ENCODE results near the gene TOX3.

TOX3 gene

DNA sequence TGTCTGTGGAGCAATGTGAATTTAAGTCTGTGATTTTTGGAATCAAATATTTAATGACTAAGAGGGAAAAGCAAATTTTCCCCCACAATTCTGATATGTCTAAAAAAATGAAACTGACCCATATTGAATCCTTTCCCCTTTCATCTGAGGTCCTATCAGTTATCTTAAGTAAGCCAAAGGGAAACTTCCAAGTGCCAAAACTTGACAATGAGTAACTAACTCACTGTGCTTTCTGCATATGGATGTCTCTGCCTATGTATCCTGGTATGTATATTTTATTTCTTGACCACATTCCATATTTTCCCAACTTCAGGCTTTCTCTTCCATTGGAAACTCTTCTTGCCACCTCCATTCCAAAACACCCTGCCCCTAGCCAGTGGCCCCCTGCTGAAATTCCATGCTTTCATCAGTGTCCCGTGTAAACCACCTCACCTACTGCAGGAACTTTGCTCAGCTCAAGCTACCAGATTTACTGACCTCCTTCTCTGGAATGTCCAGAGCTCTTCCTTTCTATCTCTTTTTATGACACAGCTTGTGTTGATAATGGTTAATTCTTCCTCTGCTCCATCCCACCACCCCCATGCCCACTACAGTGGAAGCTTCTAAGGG, 59.0 kb downstream of the TOX3 start:
- Histone ChIP-seq H2BK120ac (ENCODE audit: low read depth, low read length) (no peak overlapping the region), H2BK5ac (ENCODE audit: low read length) (no peak overlapping the region), H3K36me3 (replicated peaks in 1 of 2; ENCODE audit: control insufficient read depth in 2 of 2, insufficient read depth in 2 of 2, low read length in 2 of 2) (peaks cover 0 to 23% of the 10 kb centered on the region in 2 donors), H2BK12ac (ENCODE audit: low read length) (no peak overlapping the region), H3K18ac (ENCODE audit: low read length) (no peak overlapping the region), H3K4me3 (ENCODE audit: low read length in 2 of 2) (no peak overlapping the region), H3K9me3 (replicated peaks in 1 of 2; ENCODE audit: control insufficient read depth in 2 of 2, insufficient read depth in 1 of 2, low read depth in 1 of 2, low read length in 2 of 2) (peaks cover 2 to 9% of the 10 kb centered on the region in 2 donors), H3K79me1 (ENCODE audit: low read depth, low read length) (peaks cover 3% of the 10 kb centered on the region), H4K91ac (ENCODE audit: low read depth, low read length, poor library complexity) (no peak overlapping the region), H2BK15ac (ENCODE audit: low read length) (no peak overlapping the region), H3K14ac (ENCODE audit: low read length) (no peak overlapping the region), H2AK5ac (ENCODE audit: low read depth, low read length) (no peak overlapping the region), H4K8ac (ENCODE audit: low read depth, low read length) (no peak overlapping the region), H3K27me3 (ENCODE audit: control insufficient read depth in 3 of 3, insufficient read depth in 3 of 3, low read depth in 1 of 3, low read length in 3 of 3) (no peaks in the 10 kb centered on the region), H3K4ac (ENCODE audit: low read length) (no peak overlapping the region), H3K23ac (ENCODE audit: low read depth, low read length, poor library complexity) (no peak overlapping the region), H3K4me1 (ENCODE audit: control insufficient read depth in 2 of 2, insufficient read depth in 1 of 2, low read depth in 1 of 2, low read length in 2 of 2) (peaks cover 0 to 5% of the 10 kb centered on the region in 2 donors), H2AFZ (ENCODE audit: low read length) (no peak overlapping the region), H3K4me2 (ENCODE audit: insufficient read depth, low read length, poor library complexity, severe bottlenecking) (no peak overlapping the region), H3K27ac (replicated peaks; ENCODE audit: low read length) (no peak overlapping the region), H3K9ac (ENCODE audit: low read depth, low read length, poor library complexity) (no peak overlapping the region)
- no peak for DNase-seq (ENCODE audit: low spot score)
- no CpG with 5 or more reads among the region's 1 CpG for WGBS, 2 donors (ENCODE audit: extremely low coverage in 2 of 2, insufficient read length in 2 of 2, insufficient replicate concordance in 1 of 2)

DNA sequence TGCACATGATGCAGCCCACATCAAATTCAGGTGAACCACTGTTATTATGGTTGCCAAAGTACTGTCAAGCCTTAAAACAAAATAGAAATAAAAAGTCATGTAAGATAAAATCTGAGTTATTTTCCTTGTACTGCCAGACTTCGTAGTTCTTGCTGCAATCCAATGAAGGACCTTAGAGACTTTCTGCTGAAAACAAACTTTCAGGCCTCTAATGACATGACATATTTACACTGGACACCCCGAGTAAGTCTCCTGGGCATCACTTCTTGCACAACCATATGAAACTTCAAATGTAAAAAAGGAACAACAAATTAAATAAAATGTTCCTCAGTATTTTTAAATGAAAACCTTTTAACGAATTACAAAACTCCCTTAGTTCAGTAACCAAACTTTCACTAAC, 66.7 kb downstream of the TOX3 start:
- no peak overlapping the region for H3K23ac ChIP-seq (ENCODE audit: low read depth, low read length, poor library complexity)
- peaks cover 5% of the 10 kb centered on the region for H3K79me1 ChIP-seq (ENCODE audit: low read depth, low read length)
- H3K27ac ChIP-seq (replicated peaks; ENCODE audit: low read length), result no peak overlapping the region
- no peaks in the 10 kb centered on the region for H3K27me3 ChIP-seq (ENCODE audit: control insufficient read depth in 3 of 3, insufficient read depth in 3 of 3, low read depth in 1 of 3, low read length in 3 of 3)
- no peak overlapping the region for H2BK5ac ChIP-seq (ENCODE audit: low read length)
- H3K9me3 ChIP-seq (replicated peaks in 1 of 2; ENCODE audit: control insufficient read depth in 2 of 2, insufficient read depth in 1 of 2, low read depth in 1 of 2, low read length in 2 of 2), result peaks cover 0 to 5% of the 10 kb centered on the region in 2 donors
- no peak overlapping the region for H4K91ac ChIP-seq (ENCODE audit: low read depth, low read length, poor library complexity)
- no peak overlapping the region for H3K4me3 ChIP-seq (ENCODE audit: low read length in 2 of 2)
- H3K36me3 ChIP-seq (replicated peaks in 1 of 2; ENCODE audit: control insufficient read depth in 2 of 2, insufficient read depth in 2 of 2, low read length in 2 of 2), result peaks cover 3 to 27% of the 10 kb centered on the region in 2 donors
- H2BK15ac ChIP-seq (ENCODE audit: low read length), result no peak overlapping the region
- WGBS, 2 donors (ENCODE audit: extremely low coverage in 2 of 2, insufficient read length in 2 of 2, insufficient replicate concordance in 1 of 2), result no CpG with 5 or more reads among the region's 3 CpGs
- H3K9ac ChIP-seq (ENCODE audit: low read depth, low read length, poor library complexity), result no peak overlapping the region
- H2BK12ac ChIP-seq (ENCODE audit: low read length), result no peak overlapping the region
- no peak overlapping the region for H3K4me2 ChIP-seq (ENCODE audit: insufficient read depth, low read length, poor library complexity, severe bottlenecking)
- H3K4ac ChIP-seq (ENCODE audit: low read length), result no peak overlapping the region
- no peak overlapping the region for H3K18ac ChIP-seq (ENCODE audit: low read length)
- DNase-seq (ENCODE audit: low spot score), result no peak
- H3K4me1 ChIP-seq (ENCODE audit: control insufficient read depth in 2 of 2, insufficient read depth in 1 of 2, low read depth in 1 of 2, low read length in 2 of 2), result peaks cover 2 to 4% of the 10 kb centered on the region in 2 donors
- no peak overlapping the region for H2BK120ac ChIP-seq (ENCODE audit: low read depth, low read length)
- H2AK5ac ChIP-seq (ENCODE audit: low read depth, low read length), result no peak overlapping the region
- no peak overlapping the region for H2AFZ ChIP-seq (ENCODE audit: low read length)
- no peak overlapping the region for H4K8ac ChIP-seq (ENCODE audit: low read depth, low read length)
- H3K14ac ChIP-seq (ENCODE audit: low read length), result no peak overlapping the region

DNA sequence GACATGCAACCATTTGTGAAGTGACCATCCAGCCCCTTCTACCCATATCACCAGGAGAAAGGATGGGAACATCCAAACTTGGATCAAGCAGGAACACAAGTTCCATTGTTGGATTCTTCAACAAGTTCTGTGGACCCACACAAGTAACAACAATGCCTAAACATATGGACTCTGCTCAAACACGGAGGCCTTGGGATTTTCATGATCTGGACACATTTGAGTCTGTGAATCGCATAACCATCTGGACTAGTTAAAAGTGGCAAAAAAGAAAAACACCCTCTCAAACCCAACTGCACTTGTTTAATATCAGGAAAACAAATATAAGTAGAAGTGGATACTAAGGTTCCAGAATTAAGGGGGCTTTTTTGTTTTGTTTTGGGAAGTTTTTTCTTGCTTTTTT, 70.8 kb downstream of the TOX3 start:
- Histone ChIP-seq H2AK5ac (ENCODE audit: low read depth, low read length) (no peak overlapping the region), H3K27me3 (ENCODE audit: control insufficient read depth in 3 of 3, insufficient read depth in 3 of 3, low read depth in 1 of 3, low read length in 3 of 3) (no peaks in the 10 kb centered on the region), H3K9ac (ENCODE audit: low read depth, low read length, poor library complexity) (no peak overlapping the region), H3K18ac (ENCODE audit: low read length) (no peak overlapping the region), H2BK12ac (ENCODE audit: low read length) (no peak overlapping the region), H4K8ac (ENCODE audit: low read depth, low read length) (no peak overlapping the region), H3K27ac (replicated peaks; ENCODE audit: low read length) (no peak overlapping the region), H3K79me1 (ENCODE audit: low read depth, low read length) (peaks cover 5% of the 10 kb centered on the region), H4K91ac (ENCODE audit: low read depth, low read length, poor library complexity) (no peak overlapping the region), H3K9me3 (replicated peaks in 1 of 2; ENCODE audit: control insufficient read depth in 2 of 2, insufficient read depth in 1 of 2, low read depth in 1 of 2, low read length in 2 of 2) (peaks cover 2 to 11% of the 10 kb centered on the region in 2 donors), H2BK15ac (ENCODE audit: low read length) (no peak overlapping the region), H3K36me3 (replicated peaks in 1 of 2; ENCODE audit: control insufficient read depth in 2 of 2, insufficient read depth in 2 of 2, low read length in 2 of 2) (peaks cover 6 to 45% of the 10 kb centered on the region in 2 donors), H3K4me3 (ENCODE audit: low read length in 2 of 2) (no peak overlapping the region), H3K23ac (ENCODE audit: low read depth, low read length, poor library complexity) (no peak overlapping the region), H3K4me2 (ENCODE audit: insufficient read depth, low read length, poor library complexity, severe bottlenecking) (no peak overlapping the region), H2AFZ (ENCODE audit: low read length) (no peak overlapping the region), H2BK120ac (ENCODE audit: low read depth, low read length) (no peak overlapping the region), H2BK5ac (ENCODE audit: low read length) (no peak overlapping the region), H3K4ac (ENCODE audit: low read length) (no peak overlapping the region), H3K4me1 (ENCODE audit: control insufficient read depth in 2 of 2, insufficient read depth in 1 of 2, low read depth in 1 of 2, low read length in 2 of 2) (peaks cover 2 to 4% of the 10 kb centered on the region in 2 donors), H3K14ac (ENCODE audit: low read length) (no peak overlapping the region)
- no CpG with 5 or more reads among the region's 2 CpGs for WGBS, 2 donors (ENCODE audit: extremely low coverage in 2 of 2, insufficient read length in 2 of 2, insufficient replicate concordance in 1 of 2)
- DNase-seq (ENCODE audit: low spot score), result no peak

DNA sequence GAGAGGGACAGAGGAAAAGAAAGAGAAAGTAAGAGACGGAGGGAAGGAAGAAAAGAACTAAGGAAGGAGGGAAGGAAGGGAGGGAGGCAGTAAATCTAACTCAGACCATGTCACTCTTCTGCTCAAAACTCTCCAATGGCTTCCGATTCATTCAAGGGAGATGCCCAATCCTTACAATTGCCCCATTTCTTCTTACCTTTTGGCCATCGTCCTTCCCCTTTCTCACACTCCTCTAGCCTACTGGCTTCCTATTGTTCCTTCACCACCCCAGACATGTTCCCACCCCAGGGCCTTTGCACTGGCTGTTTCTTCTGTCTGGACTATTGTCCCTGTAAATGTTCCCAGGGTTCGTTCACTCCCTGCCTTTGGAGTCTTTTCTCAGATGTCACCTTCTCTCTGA, 72.3 kb downstream of the TOX3 start:
- H2AFZ ChIP-seq (ENCODE audit: low read length), result no peak overlapping the region
- H3K79me1 ChIP-seq (ENCODE audit: low read depth, low read length), result peaks cover 3% of the 10 kb centered on the region
- H2BK5ac ChIP-seq (ENCODE audit: low read length), result no peak overlapping the region
- H3K4me2 ChIP-seq (ENCODE audit: insufficient read depth, low read length, poor library complexity, severe bottlenecking), result no peak overlapping the region
- no peaks in the 10 kb centered on the region for H3K27me3 ChIP-seq (ENCODE audit: control insufficient read depth in 3 of 3, insufficient read depth in 3 of 3, low read depth in 1 of 3, low read length in 3 of 3)
- no peak overlapping the region for H3K9ac ChIP-seq (ENCODE audit: low read depth, low read length, poor library complexity)
- H3K9me3 ChIP-seq (replicated peaks in 1 of 2; ENCODE audit: control insufficient read depth in 2 of 2, insufficient read depth in 1 of 2, low read depth in 1 of 2, low read length in 2 of 2), result peaks cover 2 to 11% of the 10 kb centered on the region in 2 donors
- H3K27ac ChIP-seq (replicated peaks; ENCODE audit: low read length), result no peak overlapping the region
- no peak overlapping the region for H3K4ac ChIP-seq (ENCODE audit: low read length)
- no peak overlapping the region for H4K91ac ChIP-seq (ENCODE audit: low read depth, low read length, poor library complexity)
- H2BK15ac ChIP-seq (ENCODE audit: low read length), result no peak overlapping the region
- H3K4me3 ChIP-seq (ENCODE audit: low read length in 2 of 2), result no peak overlapping the region
- no peak overlapping the region for H2AK5ac ChIP-seq (ENCODE audit: low read depth, low read length)
- H2BK12ac ChIP-seq (ENCODE audit: low read length), result no peak overlapping the region
- no peak overlapping the region for H2BK120ac ChIP-seq (ENCODE audit: low read depth, low read length)
- H3K14ac ChIP-seq (ENCODE audit: low read length), result no peak overlapping the region
- no CpG with 5 or more reads among the region's 4 CpGs for WGBS, 2 donors (ENCODE audit: extremely low coverage in 2 of 2, insufficient read length in 2 of 2, insufficient replicate concordance in 1 of 2)
- H3K18ac ChIP-seq (ENCODE audit: low read length), result no peak overlapping the region
- H4K8ac ChIP-seq (ENCODE audit: low read depth, low read length), result no peak overlapping the region
- peaks cover 4 to 40% of the 10 kb centered on the region in 2 donors for H3K36me3 ChIP-seq (replicated peaks in 1 of 2; ENCODE audit: control insufficient read depth in 2 of 2, insufficient read depth in 2 of 2, low read length in 2 of 2)
- peaks cover 3 to 4% of the 10 kb centered on the region in 2 donors for H3K4me1 ChIP-seq (ENCODE audit: control insufficient read depth in 2 of 2, insufficient read depth in 1 of 2, low read depth in 1 of 2, low read length in 2 of 2)
- H3K23ac ChIP-seq (ENCODE audit: low read depth, low read length, poor library complexity), result no peak overlapping the region
- no peak for DNase-seq (ENCODE audit: low spot score)

Data from neuronal stem cell (in vitro differentiated cells).